HG03342 (cell line): ENCODE data around the gene TMEM127.
"Not testable (repeated sequence)": the region's sequence is repeated elsewhere in the genome, so short reads cannot be mapped to it uniquely, and the experiment has no call there.

Source experiments
- ATAC-seq: cut with Tn5 transposase; IDR thresholded peaks from one replicate; pipeline ENCODE4 v1.9.1; 2021; ENCODE audit warnings: mild to moderate bottlenecking, moderate library complexity; ENCODE audit not compliant: unreplicated experiment

The TMEM127 gene

DNA sequence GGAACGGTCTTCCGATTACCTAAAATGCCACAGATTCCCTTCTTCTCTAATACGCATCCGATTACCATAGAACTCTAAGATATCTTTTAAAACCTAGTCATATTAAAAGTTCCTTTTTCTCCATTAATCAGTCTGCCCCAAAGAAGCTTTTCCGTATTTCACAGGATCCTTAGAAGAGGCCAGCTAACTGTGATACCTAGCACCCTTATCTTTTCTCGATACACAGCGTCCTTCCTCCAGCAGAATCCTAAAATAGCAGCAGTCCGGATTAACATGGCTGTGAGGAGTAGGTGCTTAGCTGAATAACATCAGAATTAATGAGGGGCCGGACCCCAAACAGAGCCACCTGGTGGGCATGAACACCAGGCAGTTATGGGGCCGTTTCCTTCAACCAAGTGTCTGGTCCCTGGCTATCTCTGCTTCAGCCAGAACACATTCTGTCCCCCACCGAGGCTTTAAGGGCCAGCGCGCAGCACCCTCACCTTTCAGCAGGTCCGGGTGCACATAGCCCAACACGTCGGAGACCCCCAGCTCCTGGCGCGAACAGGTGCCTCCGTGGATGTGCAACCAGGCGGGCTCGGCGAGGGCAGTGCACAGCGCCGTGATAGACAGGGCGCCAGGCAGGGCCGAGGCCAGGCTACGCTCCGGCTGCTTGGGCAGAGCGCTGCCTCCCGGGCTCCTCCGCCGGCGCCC is 995 bp downstream of the TMEM127 start:
- ATAC-seq, result no peak

DNA sequence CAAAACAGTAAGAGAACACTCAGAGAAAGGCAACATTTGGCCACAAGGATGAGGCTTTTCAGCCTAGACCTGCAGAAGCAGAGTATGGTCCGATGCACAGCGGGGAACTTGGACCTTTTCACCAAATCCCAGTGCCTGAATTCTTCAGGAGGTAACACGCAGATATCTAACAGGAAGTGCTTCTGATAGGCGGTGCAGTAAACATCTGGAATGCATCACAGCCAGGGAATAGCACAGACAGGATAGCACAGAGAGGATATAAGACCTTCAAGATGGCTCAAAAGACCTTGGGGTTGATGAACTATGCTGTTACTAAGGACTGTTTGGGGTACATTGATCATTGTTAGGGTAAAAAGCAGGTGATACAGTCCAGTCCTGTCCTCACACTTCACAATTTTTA is 1.7 kb downstream of the TMEM127 start:
- no peak for ATAC-seq

GRCh38 chr2:96262306-96262705 is 3.5 kb downstream of the TMEM127 start:
- ATAC-seq, result no peak

DNA sequence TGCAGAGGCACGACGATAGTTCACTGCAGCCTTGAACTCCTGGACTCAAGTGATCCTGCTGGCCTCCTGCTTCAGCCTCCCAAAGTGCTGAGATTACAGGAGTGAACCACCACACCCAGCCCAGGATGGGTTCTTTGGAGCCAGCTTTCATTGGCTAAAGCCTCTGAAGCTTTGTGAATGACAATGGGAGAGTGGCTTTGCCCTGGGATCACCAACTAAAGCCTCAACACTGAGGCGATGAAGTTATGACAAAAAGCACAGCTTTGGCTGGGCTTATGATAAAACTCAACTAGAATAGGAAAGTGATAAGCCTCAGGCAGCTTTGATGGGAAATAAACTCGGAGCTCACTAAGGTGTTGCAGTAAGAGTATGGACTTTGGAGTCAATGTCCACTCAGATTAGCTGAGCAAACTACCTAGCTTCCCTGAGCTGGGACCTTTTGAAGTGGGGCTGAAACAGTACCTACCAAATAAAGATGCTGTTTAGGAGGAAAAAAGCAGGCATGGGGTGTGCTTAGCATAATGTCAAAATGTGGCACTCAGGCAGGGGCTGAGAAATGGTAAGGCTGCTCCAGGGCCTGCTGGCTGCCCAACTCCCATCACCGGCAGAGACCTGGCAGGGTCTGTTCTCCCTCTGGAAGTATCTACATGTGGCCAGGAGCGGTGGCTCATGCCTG is 4.3 kb downstream of the TMEM127 start:
- ATAC-seq, result no peak

- no peak for ATAC-seq
Measured at GRCh38 chr2:96260387-96261260, 5.2 kb downstream of the TMEM127 start.

- no peak for ATAC-seq
Measured at GRCh38 chr2:96259497-96259921, 6.3 kb downstream of the TMEM127 start.

DNA sequence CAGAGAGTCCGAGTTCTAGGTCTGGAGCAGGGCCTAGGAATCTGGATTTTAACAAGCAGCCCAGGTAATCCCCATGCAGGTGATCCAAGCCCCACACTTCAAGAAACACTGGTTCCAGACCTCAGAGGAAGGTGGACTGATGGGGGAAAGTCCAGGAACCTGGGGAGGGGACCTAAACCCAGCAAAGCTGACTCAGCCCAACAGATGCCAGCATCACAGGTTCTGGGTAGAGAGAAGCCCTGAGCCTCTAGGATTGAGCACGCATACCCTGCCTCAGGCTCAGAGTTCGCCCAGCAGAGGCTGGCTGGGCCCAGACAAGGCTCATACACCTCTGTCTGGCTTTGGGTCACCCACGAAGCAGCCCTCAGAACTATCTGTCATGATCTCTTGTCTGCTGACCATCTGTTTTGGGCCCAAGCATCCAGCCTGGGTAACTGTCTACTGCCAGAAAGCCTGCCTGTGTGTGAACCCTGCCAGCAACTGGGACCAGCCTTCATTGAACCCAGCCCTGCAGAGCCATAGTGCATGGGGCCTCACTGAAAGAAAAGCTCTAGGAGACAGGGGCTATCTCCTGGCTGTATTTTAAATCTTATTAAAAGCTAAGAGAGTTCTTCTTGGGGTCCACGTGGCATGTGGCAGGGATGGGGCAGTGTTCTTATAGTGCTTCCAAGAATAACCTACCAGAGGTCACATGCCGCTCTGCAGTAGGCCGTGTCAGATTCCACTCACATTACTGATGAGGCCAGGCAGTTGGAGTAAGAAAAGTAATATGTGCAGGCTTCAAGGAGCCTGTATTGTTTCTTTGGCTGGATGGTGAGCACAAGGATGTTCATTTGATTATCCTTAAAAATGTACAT is 7.4 kb downstream of the TMEM127 start:
- ATAC-seq, result no peak

DNA sequence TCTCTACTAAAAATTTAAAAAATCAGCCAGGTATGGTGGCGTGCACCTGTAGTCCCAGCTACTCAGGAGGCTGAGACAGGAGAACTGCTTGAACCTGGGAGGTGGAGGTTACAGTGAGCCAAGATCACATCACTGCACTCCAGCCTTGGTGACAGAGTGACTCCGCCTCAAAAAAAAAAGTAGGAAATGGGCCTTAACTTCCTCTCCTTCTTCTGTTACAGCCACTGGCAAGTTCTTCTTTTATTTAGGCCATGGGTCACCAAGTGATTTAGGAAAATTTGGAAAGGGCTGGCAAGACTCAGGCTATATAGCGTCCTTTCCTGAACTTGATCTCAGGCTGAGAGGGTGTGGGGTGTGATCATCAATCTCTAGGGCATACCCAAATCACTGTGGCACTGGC is 8.1 kb downstream of the TMEM127 start:
- not testable (repeated sequence) for ATAC-seq

DNA sequence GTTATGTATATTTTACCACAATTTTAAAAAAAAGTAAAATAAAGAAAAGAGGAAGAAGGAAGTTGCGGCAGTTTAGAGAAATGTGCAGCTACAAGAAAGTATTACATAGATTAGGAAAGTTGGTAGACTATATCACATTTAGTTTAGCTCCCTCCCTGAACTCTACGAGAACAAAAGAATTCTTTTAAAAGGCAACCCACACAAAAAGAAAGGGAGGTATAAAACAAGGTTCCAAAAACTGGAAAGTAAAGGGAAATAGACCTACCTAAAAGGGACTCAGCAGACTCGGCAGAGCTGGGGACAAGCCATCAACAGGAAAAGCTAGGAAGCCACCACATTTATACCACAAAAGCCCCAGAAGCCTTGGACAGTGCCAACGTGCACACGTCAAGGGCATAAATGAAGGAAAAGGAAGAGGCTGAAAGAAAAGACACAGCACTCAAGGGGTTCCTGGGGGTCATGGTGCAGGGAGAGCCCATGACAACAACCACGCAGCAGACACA is 9.1 kb downstream of the TMEM127 start:
- ATAC-seq, result no peak

DNA sequence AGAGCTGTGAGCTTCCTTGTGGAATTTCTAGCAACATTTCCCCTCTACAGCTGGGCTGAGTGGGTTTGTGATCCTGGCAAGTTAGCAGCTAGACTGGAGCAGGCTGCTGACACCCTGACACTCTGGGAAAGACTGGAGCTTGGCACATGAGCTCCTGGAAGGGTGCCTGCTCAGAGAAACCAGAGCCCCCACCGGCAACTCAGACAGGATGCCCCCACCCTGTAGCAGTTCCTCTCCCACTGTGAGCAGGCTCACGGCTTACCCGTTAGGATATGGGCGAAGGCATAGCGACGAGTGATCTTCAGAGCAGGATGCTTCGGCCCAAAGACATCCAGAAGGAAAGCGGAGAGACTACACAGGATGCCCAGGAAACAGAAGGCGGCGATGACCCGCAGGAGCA is 11.2 kb downstream of the TMEM127 start:
- ATAC-seq, result no peak

DNA sequence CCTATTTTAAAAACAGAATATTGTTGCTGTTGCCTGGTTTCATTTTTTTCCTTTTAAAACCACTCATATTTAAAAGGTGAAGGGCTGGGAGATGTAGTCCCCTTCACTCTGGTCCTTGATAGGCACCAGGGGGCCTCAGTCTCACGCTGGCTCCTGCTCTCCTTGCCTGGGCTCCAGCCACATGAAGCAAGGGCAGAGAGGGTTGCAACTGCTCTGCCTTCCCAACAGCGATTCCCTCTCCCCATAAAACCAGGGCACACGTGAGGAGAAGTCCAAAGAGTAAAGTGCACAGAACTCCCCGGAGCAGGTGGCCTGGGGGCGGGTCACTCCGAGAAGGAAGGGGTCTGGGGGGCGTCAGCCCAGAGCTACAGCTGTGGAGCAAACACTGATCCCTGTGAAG is 12.8 kb downstream of the TMEM127 start:
- ATAC-seq, result no peak

DNA sequence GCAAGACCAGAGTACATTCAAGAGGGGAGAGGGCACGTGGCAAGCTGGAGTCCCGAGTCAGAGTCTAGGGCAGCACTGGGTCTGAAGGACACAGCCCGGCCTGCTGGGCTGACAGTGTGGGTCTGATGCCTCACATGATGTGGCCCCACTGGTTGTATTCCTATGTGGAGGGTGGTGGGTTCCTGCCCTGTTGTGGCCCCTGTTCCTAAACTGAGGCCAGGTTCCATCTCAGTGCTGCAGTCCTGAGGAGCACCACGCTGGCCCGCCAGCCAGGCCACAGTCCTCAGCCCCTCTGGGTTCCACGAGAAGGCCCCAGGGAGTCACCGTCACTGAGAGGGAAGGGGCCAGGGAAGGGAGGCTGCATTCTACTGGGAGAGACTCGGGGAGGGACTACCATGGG is 13.3 kb downstream of the TMEM127 start:
- ATAC-seq, result no peak

DNA sequence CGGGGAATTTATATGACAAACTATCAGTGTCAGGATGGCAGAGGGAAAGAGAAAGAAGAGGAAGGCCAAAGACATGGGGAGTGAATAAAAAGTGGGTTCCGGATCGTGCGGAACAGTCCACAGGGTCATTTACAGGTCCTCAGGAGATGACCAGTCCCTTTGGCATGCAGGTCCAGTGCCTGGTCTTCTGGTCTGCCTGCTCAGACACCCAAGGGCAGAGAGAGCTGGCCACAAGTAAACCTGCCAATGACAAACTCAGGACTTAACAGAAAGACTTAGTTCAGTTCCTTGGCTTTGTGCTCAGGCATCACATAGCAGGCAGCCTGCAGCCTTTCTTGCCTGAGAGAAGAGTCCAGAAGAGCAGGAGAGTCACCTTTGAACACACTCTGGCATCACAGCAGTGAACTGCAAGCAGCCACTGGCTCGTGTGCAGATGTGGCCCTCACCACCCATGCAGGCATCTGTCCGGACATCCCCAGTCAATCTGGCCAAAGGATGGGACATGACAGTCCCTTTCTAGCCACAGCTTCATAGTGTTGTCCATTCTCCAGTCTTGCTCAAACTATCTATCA is 14.0 kb downstream of the TMEM127 start:
- ATAC-seq, result no peak

DNA sequence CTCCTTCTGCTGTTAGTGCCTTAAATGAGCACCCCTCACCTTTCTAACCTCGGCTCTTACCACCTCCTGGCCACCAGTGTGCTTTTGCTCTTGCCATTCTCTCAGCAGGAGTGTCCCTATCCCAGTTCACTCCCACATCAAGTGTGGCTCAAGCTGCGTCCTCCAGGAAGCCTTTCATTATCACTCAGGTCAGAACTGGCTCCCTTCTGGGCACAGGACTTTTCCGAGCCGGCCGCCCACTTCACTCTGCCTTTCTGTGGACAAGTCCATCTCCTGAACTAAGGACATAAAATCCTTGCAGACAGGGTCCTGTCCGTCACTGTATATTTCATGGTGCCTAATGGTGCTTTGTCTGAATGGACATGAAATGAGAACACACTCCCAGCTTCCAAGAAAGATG is 15.6 kb downstream of the TMEM127 start:
- no peak for ATAC-seq

GRCh38 chr2:96249654-96250053 is 16.1 kb downstream of the TMEM127 start:
- ATAC-seq, result no peak

- no peak for ATAC-seq
Measured at GRCh38 chr2:96248624-96249023, 17.2 kb downstream of the TMEM127 start.

DNA sequence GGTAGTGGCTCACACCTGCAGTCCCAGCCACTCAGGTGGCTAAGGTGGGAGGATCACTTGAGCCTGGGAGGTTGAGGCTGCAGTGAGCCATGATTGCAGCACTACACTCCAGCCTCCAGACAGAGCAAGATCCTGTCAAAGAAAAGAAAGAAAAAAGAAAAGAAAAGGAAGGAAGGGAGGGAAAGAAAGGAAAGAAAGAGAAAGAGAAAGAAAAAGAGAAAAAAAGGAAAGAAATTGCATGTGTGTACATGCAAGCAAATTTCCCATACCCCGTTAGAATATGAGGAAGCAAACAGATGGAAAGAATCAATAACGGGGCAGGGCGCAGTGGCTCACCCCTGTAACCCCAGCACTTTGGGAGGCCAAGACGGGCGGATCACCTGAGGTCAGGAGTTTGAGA is 17.9 kb downstream of the TMEM127 start:
- ATAC-seq, result no peak

GRCh38 chr2:96247009-96247408 is 18.8 kb downstream of the TMEM127 start:
- no peak for ATAC-seq

DNA sequence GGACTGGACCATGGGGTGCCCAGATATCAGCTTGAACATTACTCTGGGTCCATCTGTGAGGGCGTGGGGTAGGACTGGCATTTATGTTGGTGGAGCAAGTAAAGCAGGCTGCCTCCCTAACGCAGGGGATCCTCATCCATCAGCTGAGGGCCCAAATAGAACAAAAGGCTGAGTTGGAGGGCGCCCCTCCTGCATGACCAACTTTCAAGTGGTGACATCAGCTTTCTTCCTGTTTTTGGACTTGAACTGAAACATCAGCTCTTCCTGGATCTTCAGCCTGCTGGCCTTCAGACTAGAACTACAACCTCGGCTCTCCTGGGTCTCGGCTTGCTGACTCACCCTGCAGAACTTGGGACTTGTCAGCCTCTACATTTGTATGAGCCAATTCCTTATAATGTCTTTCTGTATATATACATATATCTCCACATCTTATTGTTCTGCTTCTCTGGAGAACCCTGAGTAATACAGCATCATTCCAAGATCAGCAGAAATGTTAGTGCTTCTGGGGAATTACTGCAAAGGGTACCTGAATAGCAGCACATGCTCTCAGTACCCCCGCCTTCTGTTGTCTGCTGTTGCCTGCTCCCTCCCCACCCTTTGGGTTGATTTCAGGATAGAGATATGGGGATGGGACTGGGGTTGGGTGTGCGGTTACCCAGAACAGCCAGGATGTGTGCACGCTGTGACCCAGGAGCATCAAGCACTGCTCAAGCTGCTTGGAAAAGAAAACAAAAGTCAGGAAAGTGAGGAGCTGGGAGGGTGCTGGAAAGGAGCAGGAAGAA is 20.0 kb downstream of the TMEM127 start:
- no peak for ATAC-seq

- ATAC-seq, result no peak
Measured at GRCh38 chr2:96243843-96244242, 22.0 kb downstream of the TMEM127 start.
